D721Med (cell line): Measurements from ENCODE around the gene NUMB.

Source experiments
- DNase-seq: peaks from one replicate; pipeline ENCODE4 v3.0.0; 2011; ENCODE audit warnings: low spot score; ENCODE audit not compliant: insufficient read length
- FAIRE-seq: peaks from 2 replicates; lab custom pipeline; 2011; peaks lifted over from hg19 to GRCh38; lab: Jason Lieb, UNC
- CTCF ChIP-seq: IDR thresholded peaks from 2 replicates; pipeline ENCODE4 v1.5.1; 2012; ENCODE audit warnings: mild to moderate bottlenecking, control low read depth; ENCODE audit not compliant: insufficient read depth; ENCODE audit errors: missing control alignments

Gene NUMB

DNA sequence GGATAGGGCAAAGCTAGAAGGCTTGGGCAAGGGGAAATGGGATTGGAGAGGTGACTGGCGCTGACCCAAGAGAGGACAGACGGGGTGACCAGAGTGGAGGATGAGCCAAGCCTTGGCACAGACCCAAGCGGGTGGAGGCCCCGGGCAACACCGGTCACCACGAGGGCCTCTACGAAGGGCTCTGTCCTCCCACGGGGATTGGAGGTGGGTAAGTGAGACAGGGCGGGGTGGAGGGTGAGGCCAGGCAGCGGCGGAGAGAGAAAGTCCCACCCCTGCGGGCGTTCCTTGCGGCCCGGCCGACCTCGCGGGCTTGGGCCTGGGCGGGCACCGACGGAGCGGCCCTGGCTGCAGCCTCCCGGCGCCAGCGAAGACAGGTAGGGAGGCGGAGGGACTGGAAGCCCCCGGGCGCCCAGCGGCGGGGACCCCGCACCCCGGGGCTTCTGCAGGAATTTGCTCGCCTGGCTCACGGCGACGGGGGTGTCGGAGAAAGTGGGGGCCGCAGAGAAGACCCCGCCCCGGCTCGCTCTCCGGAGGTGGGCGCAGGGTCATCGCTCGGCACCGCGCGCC is 221.0 kb downstream of the NUMB start, which contains the start of gene PAPLN:
PAPLN (plus strand) TSS at position 288 of the 567 bp plus-strand sequence. CDS start 2,273 bp downstream, outside the sequence.
- no peak for FAIRE-seq
- DNase-seq, result peak; percentile 16
- TF ChIP-seq CTCF, result no peak

GRCh38 chr14:73236752-73237218 is 221.6 kb downstream of the NUMB start:
- DNase-seq (no peak), FAIRE-seq (no peak)
- no peak for TF ChIP-seq CTCF

DNA sequence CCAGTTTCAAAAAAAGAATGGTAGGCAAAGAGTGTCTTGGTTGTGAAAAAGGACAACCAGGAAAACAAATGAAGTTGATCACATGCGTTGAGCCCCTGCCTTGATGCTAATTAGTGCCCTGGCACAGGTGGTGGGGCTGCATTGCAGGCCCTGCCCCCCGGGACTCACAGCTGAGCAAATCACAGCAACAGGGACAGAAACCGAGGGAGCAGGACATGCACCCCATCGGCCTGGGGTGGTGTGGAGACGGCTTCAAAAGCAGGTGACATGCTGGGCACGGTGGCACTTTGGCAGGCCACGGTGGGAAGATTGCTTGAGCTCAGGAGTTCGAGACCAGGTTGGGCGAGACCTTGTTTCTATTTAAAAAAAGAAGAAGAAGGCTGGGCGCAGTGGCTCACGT is 222.2 kb downstream of the NUMB start:
- no peak for DNase-seq
- no peak for FAIRE-seq
- no peak for TF ChIP-seq CTCF

DNA sequence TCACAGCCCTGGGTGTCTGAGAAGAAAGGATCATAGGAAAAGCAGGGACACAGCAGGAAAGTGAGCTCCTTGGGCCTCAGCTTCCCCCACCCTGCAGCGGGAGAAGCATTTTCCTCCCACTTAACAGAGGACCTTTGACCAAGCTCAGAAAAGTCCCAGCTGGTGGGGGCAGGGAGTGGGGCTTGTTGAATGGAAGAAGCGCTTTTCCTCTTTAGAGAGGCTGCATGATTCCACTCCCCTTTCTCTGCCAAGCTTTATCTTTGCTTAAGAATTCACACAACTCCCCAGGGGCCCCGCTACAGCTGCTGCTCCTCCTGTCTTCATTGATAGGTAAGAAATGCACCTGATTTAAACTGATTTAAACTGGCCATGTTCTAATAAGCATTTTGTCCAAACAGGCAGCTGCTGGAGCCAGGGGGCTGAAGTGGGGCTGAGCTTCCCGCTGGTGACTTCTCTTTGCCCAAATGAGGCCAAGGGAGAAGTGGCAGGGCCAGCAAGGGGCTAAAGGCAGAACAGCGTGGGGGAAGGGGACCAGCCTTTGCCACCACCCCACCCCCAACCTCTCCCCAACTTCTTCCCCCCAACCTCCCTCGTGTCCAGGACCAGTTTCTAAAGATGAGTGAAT is 222.7 kb downstream of the NUMB start:
- DNase-seq (peak; percentile 31), FAIRE-seq (no peak)
- no peak for TF ChIP-seq CTCF

GRCh38 chr14:73234586-73235394 is 223.6 kb downstream of the NUMB start:
- no peak for FAIRE-seq

DNA sequence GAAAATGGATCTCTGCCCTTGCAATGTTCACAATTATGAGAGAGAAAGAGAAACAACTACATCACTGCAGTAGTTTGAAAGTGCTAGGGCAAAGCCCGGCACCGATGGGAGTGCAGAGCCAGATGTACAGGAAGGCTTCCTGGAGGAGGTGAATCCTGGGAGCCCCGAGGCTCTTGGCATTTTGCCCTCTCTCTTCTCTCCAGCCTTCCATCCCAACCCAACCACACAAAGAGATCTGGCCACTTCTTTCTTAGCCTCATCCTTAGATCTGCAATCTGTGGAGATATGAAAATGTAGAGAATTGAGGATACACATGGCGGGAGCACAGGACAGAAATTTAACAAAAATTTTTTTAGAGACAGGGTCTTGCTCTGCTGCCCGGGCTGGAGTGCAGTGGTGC is 224.3 kb downstream of the NUMB start:
- FAIRE-seq, result no peak
- no peak for DNase-seq

More at GRCh38 chr14:73234586-73235394, 223.6 kb downstream of the NUMB start:
- no peak for TF ChIP-seq CTCF
- DNase-seq, result no peak

More for the DNA sequence above, 224.3 kb downstream of the NUMB start:
- no peak for TF ChIP-seq CTCF
